CD8-positive, alpha-beta memory T cell (primary cell): ENCODE results near the gene NAA80. TPM values are rescaled to one million over a fixed set of nuclear protein-coding genes. Genes with fewer than 3 reads are reported as not detected.

Experiments
- CTCF ChIA-PET: fragments of 350-600 bp; sonication (Branson Sonifier 250); formaldehyde crosslinking; loops from one replicate; lab custom pipeline; 2021; ENCODE audit warnings: antibody characterized with exemption; lab: Charles Lee
- POLR2A ChIA-PET: fragments of 350-600 bp; sonication (Branson Sonifier 250); formaldehyde crosslinking; loops from one replicate; lab custom pipeline; 2021; ENCODE audit warnings: antibody characterized with exemption; lab: Charles Lee
- DNase-seq, 5 donors: peaks; one replicate each; pipeline versions ENCODE4 v3.0.0 to v3.0.0-alpha.2; 2020 to 2022; ENCODE audit warnings: mixed read lengths in 1 of 5
- H3K27ac ChIP-seq: one replicate; pipeline ENCODE4 v1.7.0; 2013; ENCODE audit warnings: low read depth, mild to moderate bottlenecking, low read length, moderate library complexity
- H3K27me3 ChIP-seq: 2 replicates; pipeline ENCODE4 v1.7.0; 2013; ENCODE audit warnings: low read length, mild to moderate bottlenecking; ENCODE audit not compliant: insufficient read depth, poor library complexity, severe bottlenecking
- H3K36me3 ChIP-seq: 2 replicates; pipeline ENCODE4 v1.7.0; 2013; ENCODE audit warnings: mild to moderate bottlenecking, low read length, moderate library complexity; ENCODE audit not compliant: insufficient read depth
- H3K4me1 ChIP-seq: 2 replicates; pipeline ENCODE4 v1.7.0; 2013; ENCODE audit warnings: mild to moderate bottlenecking, low read length, moderate library complexity; ENCODE audit not compliant: insufficient read depth
- H3K4me3 ChIP-seq: 2 replicates; pipeline ENCODE4 v1.7.0; 2013; ENCODE audit warnings: mild to moderate bottlenecking, low read length
- H3K9me3 ChIP-seq: 2 replicates; pipeline ENCODE4 v1.7.0; 2013; ENCODE audit warnings: mild to moderate bottlenecking, low read length
- H3K27ac Mint-ChIP-seq, 8 donors: one replicate each; pipeline ENCODE4 v1.8.0; 2020 to 2021; ENCODE audit warnings: mixed read lengths in 8 of 8, mild to moderate bottlenecking in 6 of 8, inconsistent platforms in 3 of 8, moderate library complexity in 3 of 8
- H3K27me3 Mint-ChIP-seq, 2 donors: one replicate each; pipeline ENCODE4 v1.8.0; 2020 to 2021; ENCODE audit warnings: mixed read lengths in 2 of 2, mild to moderate bottlenecking in 1 of 2, moderate library complexity in 1 of 2
- H3K36me3 Mint-ChIP-seq, 3 donors: one replicate each; pipeline ENCODE4 v1.8.0; 2020 to 2021; ENCODE audit warnings: mixed read lengths in 3 of 3, inconsistent platforms in 1 of 3, mild to moderate bottlenecking in 1 of 3
- H3K4me1 Mint-ChIP-seq, 3 donors: one replicate each; pipeline ENCODE4 v1.8.0; 2020 to 2021; ENCODE audit warnings: mixed read lengths in 3 of 3, inconsistent platforms in 1 of 3, mild to moderate bottlenecking in 1 of 3
- H3K4me3 Mint-ChIP-seq, 7 donors: one replicate each; pipeline ENCODE4 v1.8.0; 2020 to 2021; ENCODE audit warnings: mixed read lengths in 7 of 7, mild to moderate bottlenecking in 6 of 7, moderate library complexity in 4 of 7, inconsistent platforms in 2 of 7
- H3K9me3 Mint-ChIP-seq, 5 donors: one replicate each; pipeline ENCODE4 v1.8.0; 2020 to 2022; ENCODE audit warnings: mixed read lengths in 5 of 5, mild to moderate bottlenecking in 3 of 5, moderate library complexity in 2 of 5, inconsistent platforms in 1 of 5
- polyA plus RNA-seq: library from polyadenylated mRNA; unstranded; fragments of 300-500 nt; fragmentation: Illumina TruSeq; gene quantifications from one replicate; pipeline ENCODE4 v1.2.3, GENCODE V29; 2021
- total RNA-seq, 2 experiments: library from RNA; stranded (reverse); gene quantifications; one replicate each; pipeline ENCODE4 v1.2.3, GENCODE V29; 2021

NAA80 gene
- total and polyA plus RNA-seq, 3 experiments from 2014 or later = 17.3 to 19.3 (median 18.3) TPM

- no peaks in the 10 kb centered on the region for H3K9me3 ChIP-seq
- peaks cover 0 to 53% (median 0%) of the 10 kb centered on the region in 3 donors for H3K36me3 Mint-ChIP-seq
- H3K4me1 ChIP-seq = peaks cover 18% of the 10 kb centered on the region
- ChIA-PET POLR2A (interaction anchor here (0.8 to 3.9 kb wide), 4 partner anchors 10 to 35 kb away, joined by 5 to 57 read pairs (median 8); partner anchors contain the start of genes HYAL3, IFRD2, NAA80 and RASSF1), CTCF (interaction anchor here (0.7 to 2.5 kb wide), 8 partner anchors 8 to 134 kb away, joined by 3 to 19 read pairs (median 4); partner anchors contain the start of genes IFRD2 and RASSF1)
- no peaks in the 10 kb centered on the region for H3K9me3 Mint-ChIP-seq
- H3K4me3 Mint-ChIP-seq = peak overlapping the region; percentile 82 to 97 (median 91)
- H3K4me1 Mint-ChIP-seq = peaks cover 23 to 43% (median 26%) of the 10 kb centered on the region in 3 donors
- peaks cover 26% of the 10 kb centered on the region for H3K36me3 ChIP-seq
- H3K4me3 ChIP-seq = peak overlapping the region; percentile 70
- peak overlapping the region; percentile 15 to 96 (median 86) for H3K27ac Mint-ChIP-seq
- DNase-seq = no peak
- peak overlapping the region; percentile 71 for H3K27ac ChIP-seq
- H3K27me3 Mint-ChIP-seq = peaks cover 0 to 1% of the 10 kb centered on the region in 2 donors
- H3K27me3 ChIP-seq = no peaks in the 10 kb centered on the region
These were observed 27.9 kb upstream of the NAA80 start for GRCh38 chr3:50327129-50327528.

GRCh38 chr3:50326182-50326541, 27.0 kb upstream of the NAA80 start:
- Mint-ChIP-seq H3K27me3 (peaks cover 0 to 1% of the 10 kb centered on the region in 2 donors), H3K9me3 (no peaks in the 10 kb centered on the region), H3K4me1 (peaks cover 20 to 38% (median 24%) of the 10 kb centered on the region in 3 donors), H3K36me3 (peaks cover 0 to 44% (median 0%) of the 10 kb centered on the region in 3 donors), H3K4me3 (peak overlapping the region; percentile 32 to 97 (median 45)), H3K27ac (peak overlapping the region in 6 of 8 donors; percentile 29 to 70 (median 60))
- peaks cover 22% of the 10 kb centered on the region for H3K4me1 ChIP-seq
- ChIA-PET POLR2A (interaction anchor here (3.9 kb wide), 1 partner anchor 11 kb away, joined by 57 read pairs; no protein-coding TSS in a partner anchor), CTCF (interaction anchor here (1.4 to 3.3 kb wide), 2 partner anchors 11 to 67 kb away, joined by 3 to 22 read pairs; no protein-coding TSS in a partner anchor)
- no peak overlapping the region for H3K27ac ChIP-seq
- no peak overlapping the region for H3K4me3 ChIP-seq
- no peaks in the 10 kb centered on the region for H3K9me3 ChIP-seq
- no peaks in the 10 kb centered on the region for H3K27me3 ChIP-seq
- DNase-seq = no peak
- peaks cover 21% of the 10 kb centered on the region for H3K36me3 ChIP-seq

- Mint-ChIP-seq H3K9me3 (no peaks in the 10 kb centered on the region), H3K27ac (peak overlapping the region in 5 of 8 donors; percentile 45 to 80 (median 66)), H3K36me3 (peaks cover 0 to 41% (median 0%) of the 10 kb centered on the region in 3 donors), H3K27me3 (peaks cover 0 to 1% of the 10 kb centered on the region in 2 donors), H3K4me3 (peak overlapping the region in 3 of 7 donors; percentile 47 to 85 (median 76)), H3K4me1 (peaks cover 20 to 40% (median 26%) of the 10 kb centered on the region in 3 donors)
- Histone ChIP-seq H3K9me3 (no peaks in the 10 kb centered on the region), H3K27me3 (no peaks in the 10 kb centered on the region), H3K27ac (no peak overlapping the region), H3K4me1 (peaks cover 24% of the 10 kb centered on the region), H3K36me3 (peaks cover 15% of the 10 kb centered on the region), H3K4me3 (no peak overlapping the region)
- CTCF ChIA-PET = interaction anchor here (1.0 to 3.3 kb wide), 4 partner anchors 11 to 26 kb away, joined by 3 to 22 read pairs (median 12); partner anchors contain the start of genes HYAL3 and NAA80
- DNase-seq = no peak
- POLR2A ChIA-PET = interaction anchor here (3.9 kb wide), 1 partner anchor 12 kb away, joined by 57 read pairs; no protein-coding TSS in a partner anchor
These were observed 26.4 kb upstream of the NAA80 start for GRCh38 chr3:50325497-50326181.

GRCh38 chr3:50325113-50325480, 25.9 kb upstream of the NAA80 start:
- Histone ChIP-seq H3K4me3 (no peak overlapping the region), H3K36me3 (peaks cover 11% of the 10 kb centered on the region), H3K4me1 (peaks cover 29% of the 10 kb centered on the region), H3K27ac (no peak overlapping the region), H3K9me3 (no peaks in the 10 kb centered on the region), H3K27me3 (no peaks in the 10 kb centered on the region)
- no peak for DNase-seq
- ChIA-PET CTCF (interaction anchor here (1.0 to 3.3 kb wide), 11 partner anchors 11 to 131 kb away, joined by 3 to 22 read pairs (median 4); partner anchors contain the start of genes HYAL3 and NAA80), POLR2A (no interaction called here)
- Mint-ChIP-seq H3K36me3 (peaks cover 0 to 35% (median 0%) of the 10 kb centered on the region in 3 donors), H3K4me1 (peaks cover 25 to 45% (median 31%) of the 10 kb centered on the region in 3 donors), H3K4me3 (peak overlapping the region in 3 of 7 donors; percentile 47 to 85 (median 76)), H3K9me3 (no peaks in the 10 kb centered on the region), H3K27me3 (peaks cover 0 to 1% of the 10 kb centered on the region in 2 donors), H3K27ac (peak overlapping the region in 5 of 8 donors; percentile 33 to 80 (median 70))

GRCh38 chr3:50324351-50325112, 25.3 kb upstream of the NAA80 start:
- peaks cover 35% of the 10 kb centered on the region for H3K4me1 ChIP-seq
- CTCF ChIA-PET = interaction anchor here (0.8 to 3.3 kb wide), 18 partner anchors 8 to 130 kb away, joined by 3 to 22 read pairs (median 4); partner anchors contain the start of genes HYAL3 and NAA80
- Mint-ChIP-seq H3K27me3 (peaks cover 0 to 1% of the 10 kb centered on the region in 2 donors), H3K9me3 (no peaks in the 10 kb centered on the region), H3K4me3 (peak overlapping the region in 2 of 7 donors; percentile 5 to 85), H3K4me1 (peaks cover 30 to 51% (median 36%) of the 10 kb centered on the region in 3 donors), H3K36me3 (peaks cover 0 to 30% (median 0%) of the 10 kb centered on the region in 3 donors), H3K27ac (peak overlapping the region; percentile 31 to 89 (median 64))
- H3K36me3 ChIP-seq = peaks cover 6% of the 10 kb centered on the region
- peak; percentile 39 to 75 (median 50) for DNase-seq
- H3K27me3 ChIP-seq = no peaks in the 10 kb centered on the region
- POLR2A ChIA-PET = interaction anchor here (2.0 kb wide), 1 partner anchor 13 kb away, joined by 6 read pairs; no protein-coding TSS in a partner anchor
- H3K27ac ChIP-seq = no peak overlapping the region
- no peak overlapping the region for H3K4me3 ChIP-seq
- H3K9me3 ChIP-seq = no peaks in the 10 kb centered on the region

GRCh38 chr3:50323614-50324199, 24.5 kb upstream of the NAA80 start:
- H3K36me3 ChIP-seq = peaks cover 4% of the 10 kb centered on the region
- Mint-ChIP-seq H3K36me3 (peaks cover 0 to 27% (median 0%) of the 10 kb centered on the region in 3 donors), H3K4me3 (peak overlapping the region in 1 of 7 donors; percentile 81), H3K27ac (peak overlapping the region in 5 of 8 donors; percentile 38 to 84 (median 71)), H3K27me3 (peaks cover 0 to 1% of the 10 kb centered on the region in 2 donors), H3K4me1 (peaks cover 35 to 58% (median 43%) of the 10 kb centered on the region in 3 donors), H3K9me3 (no peaks in the 10 kb centered on the region)
- ChIA-PET POLR2A (interaction anchor here (0.6 to 2.0 kb wide), 2 partner anchors 14 to 35 kb away, joined by 3 to 6 read pairs; no protein-coding TSS in a partner anchor), CTCF (interaction anchor here (0.8 to 3.3 kb wide), 16 partner anchors 9 to 129 kb away, joined by 3 to 22 read pairs (median 4); partner anchors contain the start of genes HYAL3 and NAA80)
- H3K9me3 ChIP-seq = no peaks in the 10 kb centered on the region
- H3K4me3 ChIP-seq = no peak overlapping the region
- H3K4me1 ChIP-seq = peaks cover 34% of the 10 kb centered on the region
- no peaks in the 10 kb centered on the region for H3K27me3 ChIP-seq
- no peak overlapping the region for H3K27ac ChIP-seq
- no peak for DNase-seq
